Epithelial cell of proximal tubule (primary cell): ENCODE measurements around the gene GGA2. TPM values are rescaled to one million over a fixed set of nuclear protein-coding genes. Genes with fewer than 3 reads are reported as not detected.
"Not testable (repeated sequence)": the region's sequence is repeated elsewhere in the genome, so short reads cannot be mapped to it uniquely, and the experiment has no call there.

Experiments used
- DNase-seq: peaks from one replicate; pipeline ENCODE4 v3.0.0-alpha.2; 2011; ENCODE audit warnings: low read depth
- H3K4me3 ChIP-seq: 2 replicates; pipeline ENCODE4 v1.5.1; 2011; ENCODE audit warnings: low read depth, mild to moderate bottlenecking, low read length
- total RNA-seq: library from RNA; depleted of rRNA; stranded (reverse); fragments of >200 nt; gene quantifications from 2 replicates; pipeline ENCODE4 v1.2.3, GENCODE V29; 2015
- TF ChIP-seq, protein P1 (sequence below): conservative IDR thresholded peaks from 2 replicates; pipeline ENCODE4 v1.5.1; 2012; ENCODE audit warnings: low read depth, mild to moderate bottlenecking, low read length

GGA2 gene
- total RNA-seq, 1 donor from 2014 or later = 30.8 TPM

DNA sequence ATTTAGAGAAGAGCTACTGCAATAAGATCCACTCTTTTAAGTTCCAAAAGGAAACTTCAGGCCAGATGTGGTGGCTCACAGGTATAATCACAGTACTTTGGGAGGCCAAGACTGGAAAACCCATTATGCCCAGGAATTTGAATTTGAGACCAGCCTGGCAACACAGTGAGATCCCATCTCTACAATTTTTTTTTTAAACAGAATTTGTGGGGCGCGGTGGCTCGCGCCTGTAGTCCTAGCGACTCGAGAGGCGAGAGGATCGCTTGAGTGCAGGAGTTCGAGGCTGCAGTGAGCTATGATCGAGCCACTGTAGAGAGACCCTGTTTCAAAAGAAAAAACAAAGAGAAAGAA is 58.1 kb downstream of the GGA2 start:
- TF ChIP-seq, protein P1, sequence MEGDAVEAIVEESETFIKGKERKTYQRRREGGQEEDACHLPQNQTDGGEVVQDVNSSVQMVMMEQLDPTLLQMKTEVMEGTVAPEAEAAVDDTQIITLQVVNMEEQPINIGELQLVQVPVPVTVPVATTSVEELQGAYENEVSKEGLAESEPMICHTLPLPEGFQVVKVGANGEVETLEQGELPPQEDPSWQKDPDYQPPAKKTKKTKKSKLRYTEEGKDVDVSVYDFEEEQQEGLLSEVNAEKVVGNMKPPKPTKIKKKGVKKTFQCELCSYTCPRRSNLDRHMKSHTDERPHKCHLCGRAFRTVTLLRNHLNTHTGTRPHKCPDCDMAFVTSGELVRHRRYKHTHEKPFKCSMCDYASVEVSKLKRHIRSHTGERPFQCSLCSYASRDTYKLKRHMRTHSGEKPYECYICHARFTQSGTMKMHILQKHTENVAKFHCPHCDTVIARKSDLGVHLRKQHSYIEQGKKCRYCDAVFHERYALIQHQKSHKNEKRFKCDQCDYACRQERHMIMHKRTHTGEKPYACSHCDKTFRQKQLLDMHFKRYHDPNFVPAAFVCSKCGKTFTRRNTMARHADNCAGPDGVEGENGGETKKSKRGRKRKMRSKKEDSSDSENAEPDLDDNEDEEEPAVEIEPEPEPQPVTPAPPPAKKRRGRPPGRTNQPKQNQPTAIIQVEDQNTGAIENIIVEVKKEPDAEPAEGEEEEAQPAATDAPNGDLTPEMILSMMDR = no peak
- peak overlapping the region; percentile 99 for H3K4me3 ChIP-seq
- DNase-seq = no peak

DNA sequence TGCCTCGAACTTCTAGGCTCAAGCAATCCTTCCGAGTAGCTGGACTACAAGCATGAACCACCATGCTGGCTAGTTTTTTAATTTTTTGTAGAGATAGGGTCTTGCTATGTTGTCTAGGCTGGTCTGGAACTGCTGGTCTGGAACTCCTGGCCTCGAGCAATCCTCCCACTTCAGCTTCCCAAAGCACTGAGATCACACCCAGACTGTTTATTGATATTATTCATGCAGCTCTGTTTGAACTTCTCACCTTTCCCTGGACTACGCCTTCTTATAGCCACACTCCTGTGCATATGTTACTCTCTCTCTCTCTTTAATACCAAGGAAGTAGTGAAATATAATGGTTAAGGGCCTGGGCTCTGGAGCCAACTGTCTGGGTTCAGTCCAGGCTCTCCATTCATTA is 61.9 kb downstream of the GGA2 start:
- H3K4me3 ChIP-seq = no peak overlapping the region
- TF ChIP-seq, protein P1 = no peak
- DNase-seq = no peak

- H3K4me3 ChIP-seq, DNase-seq: not testable (repeated sequence)
Observed at GRCh38 chr16:23437542-23437941, 72.8 kb downstream of the GGA2 start.

GRCh38 chr16:23436951-23437350 is 73.3 kb downstream of the GGA2 start:
- no peak for DNase-seq
- no peak overlapping the region for H3K4me3 ChIP-seq
- TF ChIP-seq, protein P1 = no peak

DNA sequence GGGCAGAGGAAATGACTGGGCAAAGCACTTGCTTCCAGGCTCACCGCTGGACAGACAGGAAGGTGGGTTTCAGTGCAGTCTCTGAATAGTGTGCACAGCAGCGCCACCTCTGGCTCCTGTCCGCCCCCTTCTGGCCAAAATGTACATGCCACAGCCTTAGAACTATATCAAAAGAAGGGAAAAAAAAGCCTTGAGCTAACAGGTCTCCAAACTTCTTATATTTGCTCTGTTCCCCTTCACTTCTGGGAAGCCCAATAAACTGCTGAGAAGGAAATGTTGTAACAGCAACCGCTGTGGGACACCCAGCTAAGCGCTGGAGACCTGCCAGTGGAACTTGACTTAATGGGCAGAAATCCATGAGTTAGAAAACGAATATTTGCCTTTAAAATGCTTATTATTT is 74.8 kb downstream of the GGA2 start:
- H3K4me3 ChIP-seq = no peak overlapping the region
- TF ChIP-seq, protein P1 = peak; percentile 90

DNA sequence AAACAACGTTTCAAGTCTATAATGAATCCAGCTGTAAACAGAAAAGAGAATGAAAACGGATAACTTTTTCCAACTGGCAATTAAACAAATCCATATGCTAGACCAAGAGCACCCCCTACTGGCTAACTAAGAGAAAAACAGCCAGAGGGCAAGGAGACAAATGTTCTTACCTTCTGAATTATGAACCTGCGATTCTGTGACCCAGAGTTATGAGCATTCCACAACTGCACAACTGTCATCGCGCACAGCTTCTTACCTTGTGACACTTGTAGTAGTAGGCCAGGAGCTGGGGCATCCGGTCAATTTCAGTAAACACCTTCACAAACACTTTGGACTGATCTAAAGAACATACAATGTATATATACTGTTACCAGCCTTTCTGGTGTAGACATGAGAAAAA is 75.9 kb downstream of the GGA2 start:
- DNase-seq = peak; percentile 22
- H3K4me3 ChIP-seq = no peak overlapping the region
- TF ChIP-seq, protein P1 = peak; percentile 92

More for the DNA sequence above, 74.8 kb downstream of the GGA2 start:
- no peak for DNase-seq

GRCh38 chr16:23433261-23433920 is 76.9 kb downstream of the GGA2 start:
- TF ChIP-seq, protein P1 = no peak
- no peak overlapping the region for H3K4me3 ChIP-seq
- no peak for DNase-seq
